ENCODE results near the gene MAEL.
A peak's percentile ranks its signal among the peaks of the same experiment; 100 is the strongest.

MAEL gene

GRCh38 chr1:167054946-167055630, 66.0 kb downstream of the MAEL start:
- DNase-seq, result no peak
- no peak overlapping the region for H3K4me3 Mint-ChIP-seq
- no peaks in the 10 kb centered on the region for H3K36me3 Mint-ChIP-seq
- no peaks in the 10 kb centered on the region for H3K9me3 Mint-ChIP-seq
- H3K27ac Mint-ChIP-seq, result no peak overlapping the region
- H3K4me1 Mint-ChIP-seq, result peaks cover 10% of the 10 kb centered on the region
- no peaks in the 10 kb centered on the region for H3K27me3 Mint-ChIP-seq
- CTCF ChIA-PET, result interaction anchor here (0.7 to 18.3 kb wide), 3 partner anchors 55 to 170 kb away, joined by 3 to 682 read pairs (median 4); no protein-coding TSS in a partner anchor

DNA sequence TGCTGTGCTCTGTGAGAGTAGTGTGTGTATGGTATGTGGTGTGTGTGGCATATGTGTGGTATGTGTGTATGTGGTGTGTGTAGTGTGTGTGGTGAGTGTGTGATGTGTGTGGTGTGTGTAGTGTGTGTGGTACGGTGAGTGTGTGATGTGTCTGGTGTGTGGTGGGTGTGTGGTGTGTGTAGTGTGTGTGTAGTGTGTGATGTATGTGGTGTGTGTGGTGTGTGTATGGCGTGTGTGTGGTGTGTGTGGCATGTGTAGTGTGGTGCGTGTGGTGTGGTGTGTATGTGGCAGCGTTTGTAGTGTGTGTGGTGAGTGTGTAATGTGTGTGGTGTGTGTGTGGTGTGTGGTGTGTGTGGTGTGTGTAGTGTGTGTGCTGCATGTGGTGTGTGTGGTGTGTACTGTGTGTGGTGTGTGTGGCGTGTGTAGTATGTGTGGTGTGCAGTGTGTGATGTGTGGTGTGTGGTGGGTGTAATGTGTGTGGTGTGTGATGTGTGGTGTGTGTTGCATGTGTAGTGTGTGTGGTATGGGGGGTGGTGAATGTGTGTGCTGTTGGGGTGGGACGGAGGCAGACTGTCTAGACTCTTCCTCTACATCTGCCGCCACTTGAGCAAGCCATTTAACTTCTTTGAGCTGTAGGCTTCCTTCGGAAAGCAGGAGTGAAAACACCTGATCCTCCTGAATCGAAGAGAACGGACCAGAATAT, 67.6 kb downstream of the MAEL start:
- DNase-seq, result no peak
- H3K4me1 Mint-ChIP-seq, result peaks cover 10% of the 10 kb centered on the region
- no peaks in the 10 kb centered on the region for H3K9me3 Mint-ChIP-seq
- no peak overlapping the region for H3K27ac Mint-ChIP-seq
- no peak overlapping the region for H3K4me3 Mint-ChIP-seq
- no peaks in the 10 kb centered on the region for H3K27me3 Mint-ChIP-seq
- CTCF ChIA-PET, result interaction anchor here (0.7 to 18.3 kb wide), 18 partner anchors 13 to 539 kb away, joined by 3 to 682 read pairs (median 3); no protein-coding TSS in a partner anchor
- H3K36me3 Mint-ChIP-seq, result no peaks in the 10 kb centered on the region

DNA sequence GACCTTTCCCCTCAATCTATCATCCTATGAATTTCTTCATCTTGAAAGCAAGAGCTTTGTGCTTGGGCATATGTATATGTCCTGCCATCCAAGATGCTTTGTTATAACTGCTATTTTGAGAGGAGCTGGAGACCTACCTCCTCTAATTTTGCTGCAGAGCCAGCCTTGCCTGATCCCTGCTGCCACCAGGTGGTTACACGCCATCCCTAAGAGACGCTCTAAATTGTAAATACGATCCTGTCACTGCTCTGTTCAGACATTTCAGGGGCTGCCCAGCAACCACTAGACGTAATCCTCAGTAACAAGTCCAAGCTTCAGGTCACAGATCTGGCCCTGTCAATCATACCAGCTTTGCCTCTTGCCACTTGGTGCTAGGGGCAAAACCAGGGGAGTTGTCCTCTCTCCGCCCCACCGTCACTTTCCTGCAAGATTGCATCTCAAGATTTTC, 68.2 kb downstream of the MAEL start:
- peak; percentile 67 for DNase-seq
- Mint-ChIP-seq H3K27ac (no peak overlapping the region), H3K27me3 (no peaks in the 10 kb centered on the region), H3K4me1 (peaks cover 10% of the 10 kb centered on the region), H3K9me3 (no peaks in the 10 kb centered on the region), H3K36me3 (no peaks in the 10 kb centered on the region), H3K4me3 (no peak overlapping the region)
- CTCF ChIA-PET, result interaction anchor here (0.7 to 18.3 kb wide), 17 partner anchors 13 to 538 kb away, joined by 3 to 682 read pairs (median 3); partner anchors contain the start of gene CREG1

GRCh38 chr1:167059045-167059808, 70.1 kb downstream of the MAEL start:
- Mint-ChIP-seq H3K4me1 (peaks cover 7% of the 10 kb centered on the region), H3K36me3 (no peaks in the 10 kb centered on the region)

GRCh38 chr1:167059809-167060107, 70.7 kb downstream of the MAEL start:
- H3K9me3 Mint-ChIP-seq, result no peaks in the 10 kb centered on the region
- no peak overlapping the region for H3K27ac Mint-ChIP-seq
- peaks cover 7% of the 10 kb centered on the region for H3K4me1 Mint-ChIP-seq
- DNase-seq, result no peak
- H3K4me3 Mint-ChIP-seq, result no peak overlapping the region
- CTCF ChIA-PET, result interaction anchor here (0.7 to 18.3 kb wide), 41 partner anchors 10 to 1134 kb away, joined by 3 to 682 read pairs (median 5); partner anchors contain the start of genes POU2F1 and TADA1
- H3K36me3 Mint-ChIP-seq, result no peaks in the 10 kb centered on the region
- no peaks in the 10 kb centered on the region for H3K27me3 Mint-ChIP-seq

More at GRCh38 chr1:167059045-167059808, 70.1 kb downstream of the MAEL start:
- peak; percentile 81 for DNase-seq
- Mint-ChIP-seq H3K9me3 (no peaks in the 10 kb centered on the region), H3K27ac (no peak overlapping the region), H3K4me3 (no peak overlapping the region), H3K27me3 (no peaks in the 10 kb centered on the region)
- CTCF ChIA-PET, result interaction anchor here (0.7 to 18.3 kb wide), 53 partner anchors 9 to 1133 kb away, joined by 3 to 682 read pairs (median 5); partner anchors contain the start of genes POU2F1 and TADA1

DNA sequence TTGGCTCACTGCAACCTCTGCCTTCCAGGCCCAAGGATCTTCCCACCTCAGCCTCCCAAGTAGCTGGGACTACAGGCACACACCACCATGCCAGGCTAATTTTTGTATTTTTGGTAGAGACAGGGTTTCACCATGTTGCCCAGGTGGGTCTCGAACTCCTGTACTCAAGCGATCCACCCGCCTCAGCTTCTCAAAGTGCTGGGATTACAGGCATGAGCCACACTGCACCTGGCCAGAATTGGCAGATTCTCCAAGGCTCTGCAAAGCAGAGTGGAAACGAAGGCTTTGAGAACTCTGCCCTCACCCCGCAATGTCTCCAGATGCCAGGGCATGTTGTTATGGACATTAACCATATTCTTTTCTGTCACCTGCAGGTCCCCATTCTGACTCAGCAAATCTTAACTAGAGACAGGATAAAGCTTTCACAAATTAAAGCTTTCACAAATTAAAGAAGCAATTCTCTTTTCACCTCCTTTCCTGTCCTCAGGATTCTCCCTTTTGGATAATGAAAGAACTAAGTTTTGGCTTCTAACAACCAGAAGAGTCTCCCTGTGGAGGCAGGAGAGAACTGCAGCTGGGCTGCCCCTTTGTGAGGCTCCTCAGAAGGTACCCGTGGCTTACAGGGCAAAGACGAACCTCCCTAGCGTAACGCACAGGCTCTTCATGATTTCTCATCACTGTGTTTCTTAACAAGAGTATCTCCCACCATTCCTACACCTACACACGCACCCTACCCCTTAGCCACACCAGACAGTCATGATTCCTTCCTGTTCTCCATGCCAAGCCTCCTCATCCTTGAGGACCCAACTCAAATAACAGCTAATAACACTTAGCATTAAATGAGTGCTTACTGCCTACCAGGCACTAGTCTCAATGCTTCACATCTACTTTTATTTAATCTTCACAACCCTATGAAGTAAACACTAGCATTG, 71.3 kb downstream of the MAEL start:
- no peaks in the 10 kb centered on the region for H3K36me3 Mint-ChIP-seq
- H3K9me3 Mint-ChIP-seq, result no peaks in the 10 kb centered on the region
- no peaks in the 10 kb centered on the region for H3K27me3 Mint-ChIP-seq
- no peak for DNase-seq
- CTCF ChIA-PET, result interaction anchor here (0.8 to 18.3 kb wide), 36 partner anchors 9 to 224 kb away, joined by 3 to 682 read pairs (median 5); partner anchors contain the start of genes POU2F1 and TADA1
- no peak overlapping the region for H3K27ac Mint-ChIP-seq
- H3K4me3 Mint-ChIP-seq, result no peak overlapping the region
- peaks cover 7% of the 10 kb centered on the region for H3K4me1 Mint-ChIP-seq

GRCh38 chr1:167061073-167061464, 72.0 kb downstream of the MAEL start:
- no peaks in the 10 kb centered on the region for H3K36me3 Mint-ChIP-seq
- peaks cover 7% of the 10 kb centered on the region for H3K4me1 Mint-ChIP-seq
- DNase-seq, result no peak
- no peaks in the 10 kb centered on the region for H3K27me3 Mint-ChIP-seq
- CTCF ChIA-PET, result interaction anchor here (1.0 to 18.3 kb wide), 16 partner anchors 10 to 178 kb away, joined by 3 to 682 read pairs (median 3); no protein-coding TSS in a partner anchor
- H3K4me3 Mint-ChIP-seq, result no peak overlapping the region
- H3K27ac Mint-ChIP-seq, result no peak overlapping the region
- no peaks in the 10 kb centered on the region for H3K9me3 Mint-ChIP-seq

- H3K9me3 Mint-ChIP-seq, result no peaks in the 10 kb centered on the region
- no peak overlapping the region for H3K4me3 Mint-ChIP-seq
- CTCF ChIA-PET, result interaction anchor here (0.9 to 18.3 kb wide), 11 partner anchors 11 to 470 kb away, joined by 3 to 682 read pairs (median 5); partner anchors contain the start of gene POU2F1
- H3K27ac Mint-ChIP-seq, result no peak overlapping the region
- peaks cover under 1% of the 10 kb centered on the region for H3K4me1 Mint-ChIP-seq
- no peak for DNase-seq
- H3K36me3 Mint-ChIP-seq, result no peaks in the 10 kb centered on the region
- peaks cover 3% of the 10 kb centered on the region for H3K27me3 Mint-ChIP-seq
These were observed 75.5 kb downstream of the MAEL start for GRCh38 chr1:167064621-167065020.

DNA sequence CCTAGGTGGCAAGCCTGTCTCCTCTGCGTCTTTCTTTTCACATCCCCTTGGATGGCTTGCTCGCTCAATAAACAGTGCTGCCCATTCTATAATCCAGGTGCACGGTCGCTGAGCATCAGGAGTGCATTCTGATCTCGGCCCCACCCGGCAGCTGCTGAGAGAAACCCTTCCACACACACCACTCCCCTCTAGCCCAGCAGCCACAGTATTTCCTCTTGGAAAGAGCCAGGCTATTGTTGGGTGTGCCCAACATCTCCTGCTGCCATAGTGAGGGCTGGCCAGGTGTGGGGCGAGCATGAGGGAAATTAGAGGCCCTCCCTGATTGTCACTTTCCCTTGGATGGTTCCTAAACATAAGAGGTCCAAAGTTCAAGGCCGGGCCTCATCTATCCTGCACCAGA, 76.4 kb downstream of the MAEL start:
- H3K27ac Mint-ChIP-seq, result no peak overlapping the region
- H3K36me3 Mint-ChIP-seq, result no peaks in the 10 kb centered on the region
- no peak overlapping the region for H3K4me3 Mint-ChIP-seq
- H3K27me3 Mint-ChIP-seq, result peaks cover 3% of the 10 kb centered on the region
- H3K4me1 Mint-ChIP-seq, result no peaks in the 10 kb centered on the region
- no peaks in the 10 kb centered on the region for H3K9me3 Mint-ChIP-seq
- CTCF ChIA-PET, result interaction anchor here (0.7 to 18.3 kb wide), 10 partner anchors 53 to 491 kb away, joined by 3 to 682 read pairs (median 5); partner anchors contain the start of gene POU2F1
- no peak for DNase-seq

DNA sequence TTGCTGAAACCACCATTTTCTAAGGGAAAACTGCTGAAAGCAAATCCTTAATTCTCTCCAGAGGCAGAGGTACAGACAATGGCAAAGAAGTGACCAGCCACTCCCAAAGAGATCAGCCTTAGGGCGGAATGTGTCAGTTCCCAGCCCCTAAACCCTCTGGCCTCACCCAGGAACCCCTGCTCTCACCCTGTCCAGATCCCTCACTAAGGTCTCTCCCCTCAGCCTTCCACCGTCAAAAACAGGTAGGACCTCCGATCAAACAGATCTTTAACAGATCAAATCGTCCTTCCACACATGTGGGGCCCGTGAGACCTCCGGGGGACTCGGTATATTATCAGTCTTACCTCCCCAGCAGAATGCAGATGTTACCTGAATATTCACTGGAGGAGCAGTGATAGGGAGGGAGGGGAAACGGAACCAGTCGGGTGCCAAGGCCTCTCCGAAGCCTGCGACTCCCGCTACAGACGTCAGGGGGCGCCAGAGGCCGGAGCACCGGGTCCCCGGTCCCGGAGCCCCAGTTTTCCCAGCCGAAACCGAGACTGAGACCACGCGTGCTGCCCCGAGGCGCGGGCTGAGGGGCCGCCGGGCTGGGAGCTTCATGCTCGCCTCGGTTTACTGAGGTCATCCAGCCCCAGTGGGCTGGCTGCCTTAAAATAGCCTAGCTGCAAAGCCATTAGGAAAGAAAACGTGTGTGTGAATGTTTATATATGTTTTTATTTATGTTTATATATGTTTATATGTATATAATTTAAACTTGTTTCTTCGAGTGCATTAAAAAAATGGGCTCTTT, 77.4 kb downstream of the MAEL start:
- Mint-ChIP-seq H3K9me3 (no peaks in the 10 kb centered on the region), H3K4me3 (no peak overlapping the region), H3K4me1 (no peaks in the 10 kb centered on the region), H3K36me3 (no peaks in the 10 kb centered on the region), H3K27me3 (peaks cover 3% of the 10 kb centered on the region), H3K27ac (no peak overlapping the region)
- DNase-seq, result peak; percentile 84
- CTCF ChIA-PET, result interaction anchor here (0.7 to 18.3 kb wide), 16 partner anchors 13 to 490 kb away, joined by 3 to 682 read pairs (median 4); partner anchors contain the start of gene POU2F1

GRCh38 chr1:167067904-167068303, 78.8 kb downstream of the MAEL start:
- Mint-ChIP-seq H3K27me3 (peaks cover 3% of the 10 kb centered on the region), H3K4me3 (no peak overlapping the region), H3K9me3 (no peaks in the 10 kb centered on the region), H3K27ac (no peak overlapping the region), H3K36me3 (no peaks in the 10 kb centered on the region), H3K4me1 (no peaks in the 10 kb centered on the region)
- CTCF ChIA-PET, result no interaction called here
- no peak for DNase-seq

GRCh38 chr1:167068761-167069160, 79.7 kb downstream of the MAEL start:
- Mint-ChIP-seq H3K27me3 (peaks cover 3% of the 10 kb centered on the region), H3K27ac (no peak overlapping the region), H3K9me3 (no peaks in the 10 kb centered on the region), H3K4me3 (no peak overlapping the region), H3K36me3 (no peaks in the 10 kb centered on the region), H3K4me1 (no peaks in the 10 kb centered on the region)
- no peak for DNase-seq
- CTCF ChIA-PET, result interaction anchor here (0.6 to 1.5 kb wide), 7 partner anchors 13 to 472 kb away, joined by 3 to 9 read pairs (median 3); no protein-coding TSS in a partner anchor

Measured in activated naive CD4-positive, alpha-beta T cell treated with anti-CD3 and anti-CD28 coated beads, Interleukin-2, amount 10 ng/mL, durations not matched to agents 7 days and 5 days (primary cell).